ENCODE data around the gene SLC35B3.
"Not testable (repeated sequence)": the region's sequence is repeated elsewhere in the genome, so short reads cannot be mapped to it uniquely, and the experiment has no call there.

SLC35B3 gene

DNA sequence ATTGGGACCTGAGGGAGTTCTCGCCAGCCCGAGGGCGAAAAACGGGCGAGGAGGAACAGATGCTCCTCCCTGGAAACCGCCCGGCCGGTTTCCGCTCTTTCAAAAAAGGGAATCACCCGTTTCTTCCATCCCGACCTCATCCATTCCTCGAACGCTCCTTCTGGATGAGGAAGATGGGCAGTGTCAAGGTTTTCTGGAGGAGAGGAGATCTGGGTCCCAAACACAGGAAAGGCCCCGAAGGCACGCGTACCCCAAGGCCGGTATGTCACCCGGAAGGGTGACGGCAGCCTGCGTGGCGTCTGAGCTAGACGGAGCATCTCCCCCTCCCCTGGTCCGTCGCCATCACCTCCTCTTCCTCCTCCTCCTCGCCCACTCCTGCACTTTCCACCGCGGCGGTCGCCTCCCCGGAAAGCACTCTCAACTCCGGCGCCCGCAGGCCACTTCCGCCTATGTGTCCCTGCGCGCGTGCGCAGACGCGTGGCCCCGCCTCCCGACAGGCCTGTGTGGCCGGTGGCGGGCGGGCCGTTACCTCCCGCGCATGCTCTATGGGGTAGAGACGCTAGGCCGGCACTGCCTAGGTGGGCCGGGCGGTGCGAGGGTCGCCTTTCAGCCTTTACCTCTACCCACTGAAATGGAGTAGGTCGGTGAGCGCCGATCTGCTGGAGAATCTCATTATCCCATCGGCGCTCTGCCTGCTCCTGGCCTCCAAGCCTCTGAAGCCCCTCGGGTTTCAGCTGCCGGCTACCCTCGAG lies at the start of gene SLC35B3:
SLC35B3 (minus strand) TSS at position 453 of the 752 bp plus-strand sequence.
- DNase-seq: peak; percentile 96

DNA sequence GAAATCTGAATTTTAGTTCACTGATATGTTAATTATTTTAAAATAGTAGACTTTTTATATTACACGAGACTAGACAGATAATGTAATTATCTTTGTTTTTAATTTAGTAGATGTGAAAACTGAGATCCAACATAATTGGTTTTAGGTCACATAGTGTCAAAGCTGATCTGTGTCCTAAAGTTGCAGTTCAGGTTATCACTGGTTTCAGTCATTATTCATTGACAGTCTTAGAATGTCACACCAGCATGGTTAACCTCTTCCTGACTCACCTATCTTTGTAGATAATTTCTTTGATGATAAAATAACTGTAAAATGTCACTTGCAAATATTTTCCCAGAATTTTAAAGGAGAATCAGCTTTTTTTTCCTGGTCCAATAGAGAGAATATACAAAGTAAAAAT lies 48.3 kb upstream of the SLC35B3 start:
- no peak for DNase-seq

DNA sequence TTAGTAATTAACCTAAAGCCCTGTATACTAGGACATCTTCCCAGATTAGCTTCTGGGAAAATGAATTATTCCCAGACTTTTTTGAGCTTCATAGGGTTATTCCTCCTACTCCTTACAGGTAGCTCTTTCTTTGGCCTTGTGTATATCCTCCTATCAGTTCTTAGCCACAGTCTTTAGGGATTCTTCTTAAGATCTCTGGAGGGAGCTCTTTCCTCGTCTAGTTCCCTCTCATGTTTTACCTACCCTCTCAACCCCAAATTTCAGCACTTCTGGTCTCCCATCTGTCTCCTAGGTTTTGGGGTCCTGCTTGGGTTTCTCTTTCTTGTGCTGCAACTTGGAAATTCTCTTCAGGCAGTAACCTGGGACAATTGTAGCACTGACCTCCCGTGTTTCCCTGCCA lies 46.4 kb upstream of the SLC35B3 start:
- no peak for DNase-seq

DNA sequence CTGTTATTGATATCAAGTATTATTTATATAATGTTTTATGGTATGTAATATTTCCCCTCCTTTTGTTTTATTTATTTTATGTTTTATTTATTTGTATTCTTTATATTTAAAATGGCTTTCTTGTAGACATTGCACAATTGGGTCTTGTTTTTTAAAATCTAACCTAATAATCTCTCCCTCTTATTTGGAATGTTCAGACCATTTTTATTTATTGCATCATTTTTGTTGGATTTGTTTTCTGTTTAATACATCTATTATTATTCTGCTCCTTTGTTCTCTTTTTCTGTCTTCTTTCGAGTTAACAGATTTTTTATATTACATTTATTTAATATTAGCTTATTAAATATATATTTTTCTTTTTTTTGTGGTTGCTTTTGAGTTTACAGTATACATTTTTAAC lies 43.1 kb upstream of the SLC35B3 start:
- DNase-seq: no peak

DNA sequence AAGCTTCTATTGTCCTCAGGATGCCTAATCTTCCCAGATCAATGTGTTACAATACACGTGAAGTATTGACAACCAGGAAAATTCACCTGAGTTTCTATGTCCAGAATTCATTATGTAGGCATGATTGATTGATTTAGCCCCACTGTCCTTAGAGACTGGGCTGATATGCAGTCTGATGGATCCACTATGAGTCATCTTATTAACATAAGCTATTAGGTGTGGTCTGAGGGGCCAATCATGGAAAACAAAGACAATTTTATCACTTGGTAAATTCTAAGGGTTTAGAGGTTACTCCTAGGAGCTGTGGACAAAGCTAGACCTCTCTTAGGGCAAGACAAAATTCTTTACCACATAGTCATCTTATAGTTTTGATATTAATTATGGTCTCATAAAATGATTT lies 41.3 kb upstream of the SLC35B3 start:
- no peak for DNase-seq

DNA sequence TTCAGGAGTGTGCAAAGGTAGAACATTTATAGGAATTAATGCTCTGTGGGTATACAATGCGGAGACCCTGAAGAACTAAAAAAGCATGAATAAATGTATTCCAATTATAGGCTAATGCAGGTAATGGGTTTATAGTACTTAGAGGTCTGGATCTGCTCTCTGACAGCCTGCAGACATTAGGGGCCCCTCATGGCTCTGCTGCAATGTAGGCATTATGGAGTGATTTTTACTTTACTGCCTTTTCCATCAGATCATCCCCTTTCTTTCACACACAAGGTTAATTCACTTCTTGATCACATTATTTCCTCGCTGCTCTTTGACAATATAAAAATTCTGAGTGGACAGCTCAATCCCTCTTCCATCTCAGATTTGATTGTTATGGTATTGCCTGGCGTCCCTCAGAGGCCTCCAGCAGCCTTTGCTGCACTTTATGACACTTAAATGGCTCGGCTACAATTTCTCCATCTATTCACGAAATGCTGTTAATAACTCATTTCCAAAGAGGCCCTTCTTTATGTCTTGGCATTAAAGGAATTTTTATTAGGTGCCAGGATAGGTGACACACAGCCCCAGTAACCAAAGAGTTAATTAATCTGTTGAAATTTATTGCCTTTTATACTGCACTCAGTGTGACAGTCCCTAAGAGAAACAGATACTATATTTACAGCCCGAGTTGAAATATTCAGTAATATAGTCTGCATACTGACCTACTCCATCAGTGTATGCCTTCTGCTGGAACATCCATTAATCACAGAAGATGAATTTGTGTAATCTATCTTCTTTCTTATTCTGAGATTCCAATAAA lies 33.4 kb upstream of the SLC35B3 start:
- DNase-seq: no peak

DNA sequence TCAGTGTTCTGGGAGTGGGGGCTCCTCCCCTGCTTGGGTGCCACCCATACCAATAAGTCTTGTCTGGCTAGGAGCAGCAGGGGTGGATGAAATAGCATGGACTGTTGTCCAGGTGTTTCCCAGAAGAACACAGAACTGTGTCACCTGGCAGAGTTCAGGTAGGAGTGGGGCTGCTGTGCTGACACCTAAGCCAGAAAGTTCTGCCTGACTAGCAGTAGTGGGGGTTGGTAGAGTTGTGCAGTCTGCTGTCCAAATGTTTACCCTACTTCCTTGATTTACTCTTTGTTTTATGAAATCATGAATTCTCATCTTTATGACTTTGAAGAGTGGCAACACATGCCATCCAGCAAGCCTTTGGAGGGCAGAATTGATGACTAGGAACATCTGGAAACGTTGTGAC lies 27.3 kb upstream of the SLC35B3 start:
- no peak for DNase-seq

DNA sequence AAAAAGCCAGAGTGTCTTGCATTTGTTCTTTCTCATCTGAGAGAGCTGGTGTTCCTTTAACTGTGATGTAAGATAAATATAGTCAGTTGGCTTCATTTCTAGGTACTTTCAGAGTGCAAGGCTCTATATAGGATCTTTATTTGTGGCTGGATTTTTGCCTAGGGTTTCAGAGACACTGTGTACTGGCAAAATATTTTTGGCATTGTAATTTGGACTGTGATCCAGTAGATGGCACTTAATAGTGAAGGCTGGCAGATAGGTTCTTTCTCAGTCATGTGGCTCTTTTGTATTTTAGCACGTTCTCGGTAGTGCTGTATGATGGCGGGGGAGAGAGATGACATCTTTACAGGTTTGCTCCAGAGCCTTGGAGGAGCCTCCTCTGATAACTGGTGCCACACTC lies 26.8 kb upstream of the SLC35B3 start:
- no peak for DNase-seq

DNA sequence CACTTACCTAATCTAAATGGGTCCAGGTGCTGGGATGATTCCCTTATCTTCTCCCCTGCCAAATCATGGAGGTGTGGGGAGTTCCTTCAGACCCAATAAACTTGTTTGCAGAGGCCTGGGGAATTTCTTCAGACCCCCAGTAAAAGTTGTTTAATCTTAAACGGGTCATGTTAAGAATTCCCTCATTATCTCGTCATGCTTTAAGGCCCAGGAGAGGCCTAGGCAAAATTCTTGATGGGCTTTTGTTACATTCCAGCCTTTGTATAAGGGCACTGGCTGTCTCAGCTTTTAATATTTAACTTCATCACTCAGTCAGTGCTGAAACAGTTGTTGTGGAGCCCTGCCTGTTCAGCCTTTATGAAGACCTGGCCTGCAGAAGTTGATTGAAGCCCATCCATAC lies 11.0 kb upstream of the SLC35B3 start:
- no peak for DNase-seq

DNA sequence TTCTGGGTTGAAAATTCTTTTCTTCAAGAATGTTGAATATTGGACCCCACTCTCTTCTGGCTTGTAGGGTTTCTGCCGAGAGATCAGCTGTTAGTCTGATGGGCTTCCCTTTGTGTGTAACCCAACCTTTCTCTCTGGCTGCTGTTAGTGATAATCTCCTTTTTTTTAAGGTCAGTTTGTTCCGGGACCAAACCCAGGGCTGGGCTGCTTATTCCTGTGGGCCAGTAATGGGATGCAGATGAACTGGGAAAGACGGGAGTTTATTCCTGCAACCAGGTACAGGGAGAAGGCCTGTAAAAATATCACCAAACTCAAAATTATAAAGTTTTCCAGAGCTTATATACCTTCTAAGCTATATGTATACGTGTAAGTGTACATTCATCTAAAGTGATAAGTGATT lies 10.6 kb upstream of the SLC35B3 start:
- DNase-seq: not testable (repeated sequence)

DNA sequence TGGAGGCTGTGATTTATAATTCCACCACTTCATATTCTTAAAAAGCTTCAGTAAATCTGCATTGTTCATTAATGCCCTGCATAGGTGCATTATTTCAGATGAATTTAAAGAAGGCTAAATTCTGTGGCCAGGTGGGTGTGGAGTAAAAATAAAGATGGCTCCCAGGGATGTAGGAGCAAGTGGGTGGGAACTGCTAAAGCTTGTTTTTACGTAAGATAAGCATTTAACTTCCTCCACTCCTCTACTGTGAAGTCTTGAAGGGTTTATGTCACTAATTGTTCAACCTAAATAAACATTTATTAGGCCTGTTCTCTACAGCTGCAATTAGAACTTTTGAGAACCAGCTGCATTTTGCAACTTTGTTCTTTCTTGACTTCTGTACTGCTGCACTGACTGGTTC lies 6.8 kb upstream of the SLC35B3 start:
- DNase-seq: no peak

DNA sequence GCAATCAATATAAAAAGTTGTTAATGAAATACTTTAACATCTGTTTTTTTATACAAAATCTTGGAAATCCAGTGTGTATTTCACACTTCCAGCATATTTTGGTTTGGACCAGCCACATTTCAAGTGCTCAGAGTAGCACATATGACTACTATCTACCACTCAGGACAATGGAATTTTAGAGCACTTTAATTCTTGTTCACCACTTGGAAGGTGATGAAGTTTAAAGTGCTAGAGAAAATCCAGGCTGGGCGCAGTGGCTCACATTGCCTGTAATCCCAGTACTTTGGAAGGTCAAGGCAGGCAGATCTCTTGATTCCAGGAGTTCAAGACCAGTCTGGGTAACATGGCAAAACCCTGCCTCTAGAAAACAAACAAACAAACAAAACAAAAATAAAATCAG lies 6.1 kb upstream of the SLC35B3 start:
- DNase-seq: no peak

DNA sequence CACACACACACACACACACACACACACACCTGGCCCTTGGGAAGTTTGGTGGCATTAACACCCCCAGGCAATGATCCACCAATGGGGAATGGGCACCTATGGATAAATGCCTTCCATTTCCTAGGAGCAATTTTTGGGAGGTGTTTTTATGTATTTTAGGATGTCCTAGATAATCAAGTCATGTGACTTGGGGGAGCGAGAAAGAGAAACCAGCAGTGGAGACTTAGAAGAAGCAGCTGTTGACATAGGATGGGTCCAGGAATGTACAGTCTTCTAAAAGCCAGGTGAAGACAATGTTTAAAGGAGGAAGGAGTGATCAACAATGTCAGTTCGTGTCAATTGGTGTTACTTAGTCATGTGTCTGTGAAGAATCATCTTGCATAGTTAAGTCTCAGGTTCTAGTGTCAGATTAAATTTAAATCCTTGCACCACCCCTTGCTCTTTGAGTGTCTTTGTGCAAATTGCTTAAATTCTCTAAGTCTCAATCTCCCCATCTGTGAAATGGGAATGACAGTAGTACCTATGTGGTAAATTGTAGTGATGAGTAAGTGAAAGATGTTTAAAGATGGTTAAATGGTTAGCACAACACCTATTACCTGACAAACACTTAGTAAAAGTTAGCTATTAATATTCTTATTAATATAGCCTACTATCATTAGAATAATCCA lies 4.4 kb upstream of the SLC35B3 start:
- DNase-seq: no peak

DNA sequence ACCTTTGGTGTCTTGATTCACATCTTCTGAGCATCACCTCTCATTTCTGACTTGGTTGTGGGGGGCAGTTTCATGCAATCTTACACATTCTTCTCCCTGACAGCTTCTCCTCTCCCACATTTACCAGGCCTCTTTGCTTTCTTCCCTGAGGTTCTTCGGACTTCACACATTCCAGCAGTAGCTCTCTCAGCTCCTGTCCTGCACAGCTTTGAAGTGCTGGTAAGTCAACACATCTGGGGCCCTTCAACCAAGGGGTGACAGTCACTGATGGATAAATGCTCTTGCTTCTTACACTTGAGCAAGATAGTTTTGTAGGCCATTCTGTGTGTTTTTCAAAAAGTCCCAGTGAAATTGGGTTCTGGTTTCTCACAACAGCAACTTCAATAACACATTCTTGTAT lies 2.5 kb upstream of the SLC35B3 start:
- no peak for DNase-seq

DNA sequence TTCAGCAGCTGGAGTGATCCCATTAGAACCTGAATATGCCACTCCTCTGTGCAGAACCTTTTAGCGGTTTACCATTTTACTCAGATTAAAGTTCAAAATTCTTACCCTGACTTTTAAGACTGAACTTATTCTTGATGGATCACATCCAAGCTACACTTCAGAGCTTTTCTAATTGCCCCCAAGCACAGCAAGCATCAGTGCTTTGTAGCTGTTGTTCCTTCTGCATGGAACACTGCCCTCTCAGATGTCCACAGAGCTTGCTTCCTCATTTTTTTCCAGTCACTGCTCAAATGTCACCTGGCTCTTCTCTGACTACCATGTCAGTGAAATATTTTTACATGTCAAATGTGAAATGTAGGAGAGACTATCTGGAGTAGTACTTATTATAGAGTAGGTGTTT lies 1.6 kb upstream of the SLC35B3 start:
- no peak for DNase-seq

DNA sequence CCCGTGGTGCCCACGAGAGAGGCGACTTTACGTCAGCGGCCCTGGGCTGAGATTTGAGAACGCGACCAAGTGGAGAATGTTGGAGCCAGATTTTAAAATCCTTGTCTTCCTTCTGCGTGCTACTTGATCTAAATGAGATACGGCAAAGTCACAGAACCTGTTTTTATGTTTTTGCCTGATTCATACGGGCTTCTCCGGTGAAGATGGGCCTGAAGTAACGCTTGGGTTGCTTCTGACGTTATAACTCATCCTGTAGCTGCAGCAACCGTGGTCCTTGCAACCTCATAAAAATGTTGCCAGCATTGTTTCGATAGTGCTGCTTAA lies 462 bp upstream of the SLC35B3 start:
- DNase-seq: no peak

DNA sequence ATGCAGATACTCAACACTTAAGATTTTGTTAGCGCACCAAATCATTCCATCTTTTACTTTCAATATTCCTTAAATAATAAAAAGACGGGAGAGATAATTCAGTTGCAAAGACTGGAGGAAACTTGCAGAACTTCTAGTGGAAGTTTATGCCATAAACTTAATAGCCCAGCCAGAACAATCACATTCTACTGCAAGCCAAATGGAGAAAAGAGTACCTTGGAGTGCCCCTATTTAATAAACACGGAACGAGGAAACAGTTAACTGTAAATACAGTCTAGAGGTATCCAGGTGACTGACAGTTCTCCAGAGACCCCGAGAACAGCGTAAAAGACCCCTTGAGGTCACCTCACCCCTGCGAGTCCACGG lies 635 bp downstream of the SLC35B3 start:
- no peak for DNase-seq

DNA sequence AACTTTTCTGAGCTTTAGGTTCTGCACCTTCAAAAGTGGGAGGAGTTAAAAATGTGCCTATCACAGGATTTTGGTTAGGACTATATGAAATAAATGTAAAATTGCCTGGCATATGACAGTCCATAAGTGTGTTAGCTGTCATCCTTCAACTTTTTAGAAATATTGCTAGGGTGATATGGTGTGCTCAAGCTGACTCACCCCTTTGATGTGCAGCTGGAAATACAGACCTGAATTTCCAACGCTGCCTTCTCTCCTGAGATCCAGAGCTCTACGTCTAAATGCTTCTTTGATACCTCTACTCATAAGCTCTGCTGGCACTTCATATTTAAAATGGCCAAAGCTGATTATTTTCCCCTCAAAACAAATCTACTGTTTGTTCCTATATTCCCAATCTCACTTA lies 2.7 kb downstream of the SLC35B3 start:
- DNase-seq: no peak

DNA sequence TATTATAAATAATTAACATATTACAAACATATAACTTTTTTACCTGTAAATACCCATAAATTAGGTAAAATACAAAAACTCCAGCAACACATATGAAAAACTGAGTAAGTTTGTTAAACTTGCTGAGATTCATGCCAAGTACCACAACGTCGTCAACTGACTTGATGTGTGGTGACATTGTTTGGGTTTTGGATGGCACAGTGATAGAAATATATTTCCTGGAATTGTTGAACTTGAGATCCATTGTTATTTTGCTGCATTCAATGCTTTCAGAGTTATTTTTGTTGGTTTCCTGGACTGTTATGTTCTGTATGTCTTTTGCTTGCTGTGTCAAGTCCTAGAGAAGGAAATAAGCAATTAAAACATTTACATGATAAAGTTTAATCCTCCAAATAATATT lies 5.5 kb downstream of the SLC35B3 start:
- DNase-seq: no peak

DNA sequence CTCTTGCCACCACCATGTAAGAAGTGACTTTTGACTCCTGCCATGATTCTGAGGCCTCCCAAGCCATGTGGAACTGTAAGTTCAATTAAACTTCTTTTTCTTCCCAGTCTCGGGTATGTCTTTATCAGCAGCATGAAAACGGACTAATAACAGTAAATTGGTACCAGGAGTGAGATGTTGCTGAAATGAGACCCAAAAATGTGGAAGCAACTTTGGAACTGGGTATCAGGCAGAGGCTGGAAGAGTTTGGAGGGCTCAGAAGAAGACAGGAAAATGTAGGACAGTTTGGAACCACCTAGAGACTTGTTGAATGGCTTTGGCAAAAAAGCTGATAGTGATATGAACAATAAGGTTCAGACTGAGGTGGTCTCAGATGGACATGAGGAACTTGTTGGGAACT lies 8.8 kb downstream of the SLC35B3 start:
- DNase-seq: not testable (repeated sequence)

DNA sequence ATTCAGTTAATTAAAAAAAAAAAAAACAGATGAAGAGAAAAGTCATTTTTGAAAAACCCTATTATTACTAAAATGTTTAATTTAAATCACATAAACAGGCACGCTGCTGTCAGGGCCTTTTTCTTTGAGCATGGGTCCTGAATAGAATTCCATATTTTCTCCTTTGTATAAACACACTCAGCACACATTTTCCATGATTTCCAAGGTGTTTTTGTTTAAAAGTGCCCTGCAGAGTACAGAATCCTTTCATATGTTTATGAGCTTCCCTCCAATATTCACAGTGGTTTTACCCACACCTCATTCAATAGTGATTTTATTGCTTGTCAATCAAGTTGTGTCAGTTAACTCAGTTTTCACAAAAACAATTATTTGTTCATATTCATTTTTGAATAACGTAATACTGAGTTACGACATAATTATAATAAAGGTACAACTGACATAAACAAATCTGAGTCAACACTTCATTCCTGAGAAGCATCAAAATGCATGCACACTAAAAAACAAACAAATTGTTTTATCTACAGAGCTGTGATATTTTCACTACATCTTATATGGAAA lies 15.2 kb downstream of the SLC35B3 start:
- DNase-seq: no peak

DNA sequence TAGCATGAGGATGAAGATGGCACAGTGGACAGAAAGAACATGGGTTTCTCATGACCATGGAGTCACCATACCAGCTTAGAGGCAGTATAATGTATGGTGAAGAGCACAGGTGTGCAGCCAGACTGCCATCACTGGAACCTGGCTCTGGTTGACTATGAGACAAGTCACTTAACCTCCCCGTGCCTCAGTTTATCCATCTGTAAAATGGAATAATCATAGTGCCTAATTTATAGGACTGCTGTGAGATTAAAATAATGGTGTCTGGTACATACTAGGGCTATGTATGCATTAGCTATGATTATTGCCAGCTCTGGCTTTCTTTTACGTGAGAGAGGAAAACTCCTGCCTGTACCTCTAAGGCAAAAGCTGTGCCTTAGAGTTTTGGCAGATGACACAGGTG lies 19.4 kb downstream of the SLC35B3 start:
- DNase-seq: no peak

DNA sequence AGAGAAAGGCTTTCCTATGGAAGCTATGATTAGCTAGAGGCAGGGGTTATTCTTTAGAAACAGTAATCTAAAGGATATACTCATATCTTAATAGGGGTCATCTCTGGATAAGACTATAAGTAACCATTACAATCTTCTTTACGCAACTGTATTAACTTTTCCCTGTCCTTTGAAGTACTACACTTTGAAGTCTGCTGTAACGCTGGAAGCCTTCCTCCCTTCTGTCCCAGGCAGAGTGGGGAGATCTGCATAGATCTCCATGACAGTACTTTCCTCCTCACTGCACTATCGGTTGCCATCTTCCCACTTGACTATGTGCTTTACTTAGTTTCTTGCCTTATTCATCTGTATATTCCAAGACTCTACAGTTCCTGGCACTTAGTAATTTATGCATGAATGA lies 20.1 kb downstream of the SLC35B3 start:
- DNase-seq: no peak

DNA sequence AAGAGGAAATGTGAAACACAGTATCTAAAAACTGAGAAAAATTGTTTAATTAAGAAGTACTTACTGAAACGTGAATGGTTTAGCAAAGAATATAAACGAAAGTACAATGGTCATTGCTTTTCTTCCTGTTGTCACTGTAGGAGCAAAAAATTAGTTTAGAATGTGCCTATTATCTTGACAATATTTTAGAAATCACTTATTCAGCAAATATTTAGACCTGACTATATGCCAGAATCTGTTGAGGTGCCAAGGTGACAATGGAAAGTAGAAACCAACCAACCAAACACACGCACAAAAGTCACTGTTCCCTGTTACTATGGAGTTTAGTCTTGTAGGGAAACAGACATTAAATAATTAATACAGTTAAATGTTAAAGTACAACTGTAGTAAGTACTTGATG lies 20.5 kb downstream of the SLC35B3 start:
- DNase-seq: no peak

All from CD4-positive, alpha-beta T cell treated with Interleukin-17A for 1 hour (primary cell).